GM12878 (cell line): ENCODE data around the gene FCAMR. TPM values are rescaled to one million over a fixed set of nuclear protein-coding genes. Genes with fewer than 3 reads are reported as not detected.

Experiments used
- ATAC-seq: fragments of 200-7000 bp; cut with Tn5 transposase; 3 replicates; pipeline ENCODE4 v1.9.1; 2020; ENCODE audit warnings: mild to moderate bottlenecking, moderate library complexity
- BruUV-seq: library from RNA; stranded (reverse); fragments of 400-500 nt; replicated peaks from 2 replicates; lab custom pipeline; 2021; lab: Mats Ljungman, UMichigan
- CTCF ChIA-PET: fragments of 300-600 bp; sonication (Branson Sonifier 250); formaldehyde crosslinking; extraction: SDS; loops from one replicate; lab custom pipeline; 2021; ENCODE audit warnings: inconsistent platforms; lab: Yijun Ruan, JAX
- POLR2A ChIA-PET: fragments of 350-600 bp; formaldehyde crosslinking; extraction: SDS; loops from one replicate; lab custom pipeline; 2021; ENCODE audit warnings: inconsistent platforms; lab: Charles Lee
- RAD21 ChIA-PET: fragments of 300-600 bp; sonication (Branson Sonifier 250); formaldehyde crosslinking; loops from one replicate; lab custom pipeline; 2023; ENCODE audit warnings: antibody characterized with exemption; ENCODE audit not compliant: unreplicated experiment; lab: Charles Lee
- SMC1A ChIA-PET: fragments of 300-600 bp; sonication (Branson Sonifier 250); formaldehyde crosslinking; loops from one replicate; lab custom pipeline; 2023; ENCODE audit not compliant: unreplicated experiment, uncharacterized antibody; lab: Charles Lee
- DNase-seq: peaks from one replicate; pipeline ENCODE4 v3.0.0-alpha.2; 2011; ENCODE audit warnings: low read depth, low spot score
- FAIRE-seq: peaks from 3 replicates; lab custom pipeline; 2011; peaks lifted over from hg19 to GRCh38; lab: Jason Lieb, UNC
- H2AFZ ChIP-seq: 2 replicates; pipeline ENCODE4 v1.6.0; 2011; ENCODE audit warnings: low read depth, low read length, control low read depth; ENCODE audit not compliant: control insufficient read depth
- H3K27ac ChIP-seq: 2 replicates; pipeline ENCODE4 v1.5.1; 2011; ENCODE audit warnings: control low read depth; ENCODE audit not compliant: control insufficient read depth, insufficient read depth
- H3K27me3 ChIP-seq, 2 experiments: replicated peaks in 1 of 2; 2 replicates each; pipeline versions ENCODE4 v1.6.0 to v1.6.1; 2011; ENCODE audit warnings: low read length in 1 of 2; ENCODE audit not compliant: control insufficient read depth in 2 of 2, insufficient read depth in 2 of 2
- H3K36me3 ChIP-seq, 2 experiments: 2 replicates each; pipeline ENCODE4 v1.5.1; 2011; ENCODE audit warnings: low read length in 1 of 2; ENCODE audit not compliant: control insufficient read depth in 2 of 2, insufficient read depth in 2 of 2
- H3K4me1 ChIP-seq: 2 replicates; pipeline ENCODE4 v1.6.1; 2011; ENCODE audit warnings: mild to moderate bottlenecking, low read length, moderate library complexity, mixed read lengths; ENCODE audit not compliant: control insufficient read depth, insufficient read depth
- H3K4me2 ChIP-seq: 2 replicates; pipeline ENCODE4 v1.6.0; 2011; ENCODE audit warnings: control low read depth; ENCODE audit not compliant: control insufficient read depth, insufficient read depth
- H3K4me3 ChIP-seq: fragments of 200-600 bp; sonication (generic); 2 replicates; pipeline ENCODE4 v1.5.1; 2016
- H3K79me2 ChIP-seq: 2 replicates; pipeline ENCODE4 v1.6.0; 2011; ENCODE audit warnings: low read length; ENCODE audit not compliant: control insufficient read depth, insufficient read depth
- H3K9ac ChIP-seq: 2 replicates; pipeline ENCODE4 v1.8.0; 2011; ENCODE audit warnings: low read length, control low read depth, mixed read lengths; ENCODE audit not compliant: control insufficient read depth, insufficient read depth
- H3K9me3 ChIP-seq: replicated peaks from 3 replicates; pipeline ENCODE4 v1.5.1; 2011; ENCODE audit warnings: mild to moderate bottlenecking, low read length; ENCODE audit not compliant: control insufficient read depth, insufficient read depth
- H4K20me1 ChIP-seq: 2 replicates; pipeline ENCODE4 v1.6.0; 2011; ENCODE audit not compliant: control insufficient read depth, insufficient read depth
- CBFB ChIP-seq: IDR thresholded peaks from 2 replicates; pipeline ENCODE4 v1.6.1; 2016; ENCODE audit warnings: antibody characterized with exemption, low read depth
- MEF2B ChIP-seq: fragments of 450-650 bp; IDR thresholded peaks from 2 replicates; pipeline ENCODE4 v1.6.1; 2018; ENCODE audit warnings: mild to moderate bottlenecking, moderate library complexity; ENCODE audit not compliant: partially characterized antibody, poor library complexity, severe bottlenecking
- MTA3 ChIP-seq: IDR thresholded peaks from 2 replicates; pipeline ENCODE4 v1.6.1; 2012; ENCODE audit warnings: low read length, inconsistent platforms, borderline replicate concordance
- MXI1 ChIP-seq: fragments of 150-350 bp; IDR thresholded peaks from 2 replicates; pipeline ENCODE4 v1.6.1; 2011; ENCODE audit warnings: low read depth, mild to moderate bottlenecking, inconsistent platforms, low read length, improper control_type of control experiment
- NR2C2 ChIP-seq: IDR thresholded peaks from 2 replicates; pipeline ENCODE4 v1.6.1; 2011; ENCODE audit warnings: borderline replicate concordance, low read depth; ENCODE audit not compliant: control insufficient read depth, insufficient read length
- SP1 ChIP-seq: IDR thresholded peaks from one replicate; pipeline ENCODE4 v1.6.1; 2011; ENCODE audit warnings: low read depth, low read length
- SREBF1 ChIP-seq: IDR thresholded peaks from 2 replicates; pipeline ENCODE4 v1.6.1; 2012; ENCODE audit warnings: mild to moderate bottlenecking, low read length
- SREBF2 ChIP-seq: IDR thresholded peaks from 2 replicates; pipeline ENCODE4 v1.6.1; 2012; ENCODE audit warnings: mild to moderate bottlenecking, low read length
- TAF1 ChIP-seq: IDR thresholded peaks from 2 replicates; pipeline ENCODE4 v1.6.1; 2011; ENCODE audit warnings: mild to moderate bottlenecking, low read depth, low read length, borderline replicate concordance
- WGBS: methylation state at CpG from one replicate; pipeline ENCODE4 v1.1.6; 2016; ENCODE audit warnings: low lambda C conversion rate; ENCODE audit not compliant: insufficient replicate concordance, insufficient coverage; ENCODE audit errors: missing lambda C conversion rate; 5-methylcytosine and 5-hydroxymethylcytosine counted together
- in situ Hi-C: fragments of 300-500 bp; cut with MboI; formaldehyde crosslinking; loops from 9 replicates; pipeline ENCODE4 v1.14.3; 2018; ENCODE audit warnings: mixed read lengths
- intact Hi-C: fragments of 100-400 bp; cut with micrococcal nuclease; formaldehyde crosslinking; loops from one replicate; pipeline ENCODE4 v1.14.2; 2022; ENCODE audit not compliant: unreplicated experiment
- polyA plus RNA-seq, 11 experiments: library from polyadenylated mRNA; depleted of rRNA in 4 of 11; unstranded in 6 of 11; stranded (reverse) in 5 of 11; fragments of >200 nt; fragmentation: Nextera tagmentation in 4 of 11; fragmentation: Illumina TruSeq in 1 of 11; extraction: Ambion mirVana in 4 of 11; extraction: Trizol in 1 of 11; gene quantifications; 1 replicate in 1 of 11; 2 replicates in 10 of 11; pipeline versions ENCODE4 v1.2.1 to v1.2.3, GENCODE V29; 2011 to 2016; ENCODE audit warnings: inconsistent platforms in 2 of 11, missing spikeins in 2 of 11, low read depth in 1 of 11
- total RNA-seq, 4 experiments: library from RNA; depleted of rRNA in 3 of 4; stranded (reverse); fragments of >200 nt in 3 of 4; fragmentation: Illumina TruSeq in 1 of 4; extraction: Trizol in 1 of 4; gene quantifications; 2 replicates each; pipeline versions ENCODE4 v1.2.1 to v1.2.3, GENCODE V29; 2013 to 2021

FCAMR gene
- total and polyA plus RNA-seq, 10 of the 15 experiments (the other 5 are each of a cell fraction or from before 2014, with no cell fraction given) = 0.04 to 0.15 (median 0.06) TPM; not detected in 3

GRCh38 chr1:207014728-207015127 lies 44.5 kb upstream of the FCAMR start (continued):
- TF ChIP-seq CBFB (no peak), SREBF2 (no peak)

- ChIA-PET SMC1A (interaction anchor here (1.0 to 1.5 kb wide), 3 partner anchors 8 to 91 kb away, joined by 3 to 4 read pairs (median 4); partner anchors contain the start of gene C4BPA), CTCF (interaction anchor here (2.6 to 4.7 kb wide), 2 partner anchors 9 to 31 kb away, joined by 6 to 35 read pairs; no protein-coding TSS in a partner anchor), RAD21 (no interaction called here), POLR2A (interaction anchor here (1.3 kb wide), 1 partner anchor 12 kb away, joined by 3 read pairs; no protein-coding TSS in a partner anchor)
- in situ Hi-C loops = no loop called here
- TF ChIP-seq NR2C2 = no peak
- FAIRE-seq = no peak
- Histone ChIP-seq H3K4me2 (no peak overlapping the region), H3K4me1 (no peaks in the 10 kb centered on the region), H3K9ac (no peak overlapping the region), H3K27me3 (peaks cover 0 to under 1% of the 10 kb centered on the region in 2 experiments), H3K9me3 (no peaks in the 10 kb centered on the region), H2AFZ (no peak overlapping the region), H3K79me2 (no peaks in the 10 kb centered on the region), H3K4me3 (no peak overlapping the region), H4K20me1 (no peaks in the 10 kb centered on the region), H3K36me3 (no peaks in the 10 kb centered on the region), H3K27ac (no peak overlapping the region)
- no peak for DNase-seq
- intact Hi-C loops = no loop called here
- 55% methylated on average over 6 of the region's 6 CpGs for WGBS
- ATAC-seq = no peak
- no TSS peak for BruUV-seq
These were observed 43.2 kb upstream of the FCAMR start for GRCh38 chr1:207013321-207014085.

GRCh38 chr1:207010726-207011125 lies 40.5 kb upstream of the FCAMR start:
- no TSS peak for BruUV-seq
- intact Hi-C loops = no loop called here
- ChIA-PET SMC1A (no interaction called here), CTCF (interaction anchor here (1.1 to 1.3 kb wide), 2 partner anchors 39 to 98 kb away, joined by 3 to 4 read pairs; no protein-coding TSS in a partner anchor), RAD21 (no interaction called here), POLR2A (no interaction called here)
- Histone ChIP-seq H3K9ac (no peak overlapping the region), H3K4me2 (no peak overlapping the region), H2AFZ (no peak overlapping the region), H3K9me3 (no peaks in the 10 kb centered on the region), H3K79me2 (no peaks in the 10 kb centered on the region), H3K27ac (no peak overlapping the region), H3K4me3 (no peak overlapping the region), H3K4me1 (no peaks in the 10 kb centered on the region), H4K20me1 (no peaks in the 10 kb centered on the region), H3K27me3 (peaks cover 2 to 3% of the 10 kb centered on the region in 2 experiments), H3K36me3 (no peaks in the 10 kb centered on the region)
- no peak for ATAC-seq
- no peak for FAIRE-seq
- 97% methylated on average over 2 of the region's 2 CpGs for WGBS
- TF ChIP-seq TAF1 = no peak
- no peak for TF ChIP-seq SREBF1
- no peak for TF ChIP-seq MXI1
- no peak for TF ChIP-seq MEF2B
- no peak for TF ChIP-seq MTA3
- TF ChIP-seq SP1 = no peak
- DNase-seq = no peak
- in situ Hi-C loops = no loop called here
